B cell (primary cell): ENCODE results near the gene PTGS2. TPM values are rescaled to one million over a fixed set of nuclear protein-coding genes. Genes with fewer than 3 reads are reported as not detected.
"Not testable (repeated sequence)": the region's sequence is repeated elsewhere in the genome, so short reads cannot be mapped to it uniquely, and the experiment has no call there.

Experiments
- ATAC-seq: fragments of 200-7000 bp; cut with Tn5 transposase; one replicate; pipeline ENCODE4 v1.10.0; 2021; ENCODE audit warnings: low read depth, mild to moderate bottlenecking, moderate number of reproducible peaks, moderate library complexity
- CTCF ChIA-PET: fragments of 350-600 bp; sonication (Branson Sonifier 250); formaldehyde crosslinking; loops from one replicate; lab custom pipeline; 2021; ENCODE audit warnings: antibody characterized with exemption, inconsistent platforms; lab: Charles Lee
- POLR2A ChIA-PET: fragments of 350-600 bp; sonication (Branson Sonifier 250); formaldehyde crosslinking; loops from one replicate; lab custom pipeline; 2021; ENCODE audit warnings: antibody characterized with exemption; lab: Charles Lee
- DNase-seq: peaks from one replicate; pipeline ENCODE4 v3.0.0; 2013
- H2AFZ ChIP-seq: 2 replicates; pipeline ENCODE4 v1.6.1; 2012; ENCODE audit warnings: mild to moderate bottlenecking, low read depth, low read length; ENCODE audit not compliant: insufficient read depth, poor library complexity, severe bottlenecking
- H3K27ac ChIP-seq, 2 donors: 1 replicate in 1 of 2; 2 replicates in 1 of 2; pipeline ENCODE4 v1.5.1; 2012 to 2013; ENCODE audit warnings: low read length in 2 of 2, mild to moderate bottlenecking in 2 of 2, moderate library complexity in 1 of 2
- H3K27me3 ChIP-seq, 4 experiments: fragments of 200-600 bp in 1 of 4; sonication (generic) in 1 of 4; replicated peaks in 1 of 4; 1 replicate in 2 of 4; 2 replicates in 2 of 4; pipeline versions ENCODE4 v1.6.1 to v1.7.0; 2013 to 2016; ENCODE audit warnings: low read length in 3 of 4, mild to moderate bottlenecking in 2 of 4, mixed read lengths in 1 of 4, moderate library complexity in 1 of 4; ENCODE audit not compliant: insufficient read depth in 4 of 4, control insufficient read depth in 3 of 4; ENCODE audit errors: control extremely low read depth in 1 of 4
- H3K36me3 ChIP-seq, 2 experiments: replicated peaks in 1 of 2; 1 replicate in 1 of 2; 2 replicates in 1 of 2; pipeline versions ENCODE4 v1.6.1 to v1.7.1; 2013; ENCODE audit warnings: low read length in 1 of 2; ENCODE audit not compliant: insufficient read depth in 2 of 2, control insufficient read depth in 1 of 2; ENCODE audit errors: control extremely low read depth in 1 of 2, extremely low read depth in 1 of 2
- H3K4me1 ChIP-seq, 2 donors: fragments of 200-600 bp in 1 of 2; sonication (generic) in 1 of 2; 1 replicate in 1 of 2; 2 replicates in 1 of 2; pipeline versions ENCODE4 v1.5.1 to v1.6.1; 2013 to 2017; ENCODE audit warnings: low read length in 2 of 2; ENCODE audit not compliant: control insufficient read depth in 2 of 2, insufficient read depth in 2 of 2
- H3K4me2 ChIP-seq: replicated peaks from 2 replicates; pipeline ENCODE3; 2012; ENCODE audit warnings: mild to moderate bottlenecking, low read depth, low read length; ENCODE audit not compliant: poor library complexity, severe bottlenecking
- H3K4me3 ChIP-seq, 5 experiments: fragments of 200-600 bp in 1 of 5; sonication (generic) in 1 of 5; 1 replicate in 3 of 5; 2 replicates in 2 of 5; pipeline versions ENCODE4 v1.5.1 to v1.7.0; 2011 to 2016; ENCODE audit warnings: low read length in 4 of 5, mild to moderate bottlenecking in 4 of 5, low read depth in 2 of 5, control low read depth in 1 of 5, moderate library complexity in 1 of 5; ENCODE audit not compliant: insufficient read depth in 1 of 5; ENCODE audit errors: control extremely low read depth in 1 of 5, extremely low read depth in 1 of 5
- H3K79me2 ChIP-seq: fragments of 200-600 bp; sonication (generic); one replicate; pipeline ENCODE4 v1.6.0; 2016; ENCODE audit warnings: low read length; ENCODE audit not compliant: control insufficient read depth, insufficient read depth
- H3K9ac ChIP-seq: fragments of 200-600 bp; sonication (generic); 2 replicates; pipeline ENCODE4 v1.6.1; 2017; ENCODE audit warnings: mild to moderate bottlenecking, low read length, moderate library complexity
- H3K9me3 ChIP-seq, 3 donors: one replicate each; pipeline versions ENCODE4 v1.6.1 to v1.7.1; 2013; ENCODE audit warnings: low read length in 2 of 3; ENCODE audit not compliant: control insufficient read depth in 2 of 3, insufficient read depth in 1 of 3; ENCODE audit errors: control extremely low read depth in 1 of 3
- H4K20me1 ChIP-seq: 2 replicates; pipeline ENCODE4 v1.6.0; 2012; ENCODE audit warnings: mild to moderate bottlenecking, low read length; ENCODE audit not compliant: insufficient read depth, control insufficient read depth, poor library complexity, severe bottlenecking
- H3K27ac Mint-ChIP-seq: one replicate; pipeline ENCODE4 v1.8.0; 2021; ENCODE audit warnings: mixed read lengths
- H3K27me3 Mint-ChIP-seq: one replicate; pipeline ENCODE4 v1.8.0; 2021; ENCODE audit warnings: mixed read lengths
- H3K4me1 Mint-ChIP-seq: one replicate; pipeline ENCODE4 v1.8.0; 2021; ENCODE audit warnings: mixed read lengths
- H3K4me3 Mint-ChIP-seq: one replicate; pipeline ENCODE4 v1.8.0; 2021; ENCODE audit warnings: mixed read lengths
- H3K9me3 Mint-ChIP-seq: one replicate; pipeline ENCODE4 v1.8.0; 2022; ENCODE audit warnings: mixed read lengths; ENCODE audit not compliant: insufficient read depth
- EZH2 ChIP-seq: IDR thresholded peaks from 2 replicates; pipeline ENCODE4 v1.6.1; 2012; ENCODE audit warnings: borderline replicate concordance, low read depth, mild to moderate bottlenecking, moderate library complexity, low read length; ENCODE audit not compliant: insufficient read depth, poor library complexity, severe bottlenecking
- WGBS: methylation state at CpG from one replicate; pipeline ENCODE4 v1.1.5; 2013; ENCODE audit warnings: missing lambda C conversion rate; ENCODE audit not compliant: insufficient coverage; 5-methylcytosine and 5-hydroxymethylcytosine counted together
- intact Hi-C: fragments of 100-400 bp; cut with micrococcal nuclease; formaldehyde crosslinking; loops from one replicate; pipeline ENCODE4 v1.10.0; 2022
- polyA plus RNA-seq: library from polyadenylated mRNA; depleted of rRNA; stranded (reverse); fragments of >200 nt; gene quantifications from 2 replicates; pipeline ENCODE4 v1.2.3, GENCODE V29; 2012
- total RNA-seq, 2 donors: library from RNA; stranded (reverse); fragments of 120-200 nt in 1 of 2; gene quantifications; 1 replicate in 1 of 2; 2 replicates in 1 of 2; pipeline versions ENCODE4 v1.2.3 to v1.2.4, GENCODE V29; 2013 to 2022
- TF ChIP-seq, protein P1 (sequence below): fragments of 200-600 bp; IDR thresholded peaks from one replicate; pipeline ENCODE4 v1.8.0; 2022; ENCODE audit warnings: antibody characterized with exemption, mild to moderate bottlenecking

Gene PTGS2
- total and polyA plus RNA-seq, 2 donors (not counting 1 experiment from before 2014, with no cell fraction given), result 0.85 TPM; not detected in 1

DNA sequence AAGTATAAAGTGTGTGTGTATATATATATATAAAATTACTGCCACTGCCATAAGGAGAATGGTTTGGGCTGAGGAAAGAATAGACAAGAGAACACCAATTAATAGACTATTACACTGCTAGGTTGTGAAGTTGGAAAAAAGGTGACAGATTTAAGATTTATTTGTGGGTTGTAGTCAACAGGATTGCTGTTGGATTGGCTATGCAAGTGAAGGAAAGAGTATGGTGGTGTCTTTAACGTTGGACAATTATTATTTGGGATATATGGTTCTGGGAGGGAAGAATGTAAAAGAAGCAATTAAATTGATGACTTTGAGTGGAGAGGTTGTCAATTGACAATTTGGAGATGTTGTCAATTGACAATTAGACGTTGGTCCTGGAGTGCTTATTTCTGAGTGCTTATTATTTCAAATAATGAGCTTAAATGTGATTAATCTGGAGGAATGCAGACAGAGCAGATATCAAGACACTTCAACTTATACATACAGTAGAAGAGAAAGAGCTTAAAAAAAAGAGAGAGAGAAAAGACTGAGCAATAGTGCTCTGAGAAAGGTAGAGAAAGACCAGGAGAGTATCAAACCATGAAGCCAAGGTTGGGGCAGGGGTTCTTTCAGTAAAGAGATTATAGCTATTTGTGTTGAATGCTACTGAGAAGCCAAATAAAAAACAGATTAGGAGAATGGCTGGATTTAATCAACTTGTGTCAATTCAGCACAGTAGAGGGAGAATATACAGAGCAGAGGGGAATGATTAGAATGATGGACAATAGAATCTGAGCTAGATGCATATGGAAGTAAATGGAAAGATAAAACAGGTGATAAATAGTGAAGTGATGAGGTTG, 9.7 kb downstream of the PTGS2 start:
- H3K9me3 ChIP-seq, result no peaks in the 10 kb centered on the region
- Mint-ChIP-seq H3K9me3 (no peaks in the 10 kb centered on the region), H3K4me3 (no peak overlapping the region), H3K4me1 (no peaks in the 10 kb centered on the region), H3K27me3 (no peaks in the 10 kb centered on the region), H3K27ac (no peak overlapping the region)
- H3K4me1 ChIP-seq, result no peaks in the 10 kb centered on the region
- no peak overlapping the region for H3K9ac ChIP-seq
- intact Hi-C loops, result no loop called here
- H3K27ac ChIP-seq, result no peak overlapping the region
- DNase-seq (no peak), ATAC-seq (no peak)
- no peaks in the 10 kb centered on the region for H3K36me3 ChIP-seq
- WGBS, result 53% methylated on average over 1 of the region's 2 CpGs
- H2AFZ ChIP-seq, result no peak overlapping the region
- POLR2A ChIA-PET, result no interaction called here
- CTCF ChIA-PET, result no interaction called here
- no peaks in the 10 kb centered on the region for H3K79me2 ChIP-seq
- H3K27me3 ChIP-seq, result no peaks in the 10 kb centered on the region
- no peaks in the 10 kb centered on the region for H4K20me1 ChIP-seq
- H3K4me3 ChIP-seq, result no peak overlapping the region
- no peak for TF ChIP-seq EZH2
- TF ChIP-seq, protein P1, sequence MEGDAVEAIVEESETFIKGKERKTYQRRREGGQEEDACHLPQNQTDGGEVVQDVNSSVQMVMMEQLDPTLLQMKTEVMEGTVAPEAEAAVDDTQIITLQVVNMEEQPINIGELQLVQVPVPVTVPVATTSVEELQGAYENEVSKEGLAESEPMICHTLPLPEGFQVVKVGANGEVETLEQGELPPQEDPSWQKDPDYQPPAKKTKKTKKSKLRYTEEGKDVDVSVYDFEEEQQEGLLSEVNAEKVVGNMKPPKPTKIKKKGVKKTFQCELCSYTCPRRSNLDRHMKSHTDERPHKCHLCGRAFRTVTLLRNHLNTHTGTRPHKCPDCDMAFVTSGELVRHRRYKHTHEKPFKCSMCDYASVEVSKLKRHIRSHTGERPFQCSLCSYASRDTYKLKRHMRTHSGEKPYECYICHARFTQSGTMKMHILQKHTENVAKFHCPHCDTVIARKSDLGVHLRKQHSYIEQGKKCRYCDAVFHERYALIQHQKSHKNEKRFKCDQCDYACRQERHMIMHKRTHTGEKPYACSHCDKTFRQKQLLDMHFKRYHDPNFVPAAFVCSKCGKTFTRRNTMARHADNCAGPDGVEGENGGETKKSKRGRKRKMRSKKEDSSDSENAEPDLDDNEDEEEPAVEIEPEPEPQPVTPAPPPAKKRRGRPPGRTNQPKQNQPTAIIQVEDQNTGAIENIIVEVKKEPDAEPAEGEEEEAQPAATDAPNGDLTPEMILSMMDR, result no peak
- H3K4me2 ChIP-seq, result no peak overlapping the region

DNA sequence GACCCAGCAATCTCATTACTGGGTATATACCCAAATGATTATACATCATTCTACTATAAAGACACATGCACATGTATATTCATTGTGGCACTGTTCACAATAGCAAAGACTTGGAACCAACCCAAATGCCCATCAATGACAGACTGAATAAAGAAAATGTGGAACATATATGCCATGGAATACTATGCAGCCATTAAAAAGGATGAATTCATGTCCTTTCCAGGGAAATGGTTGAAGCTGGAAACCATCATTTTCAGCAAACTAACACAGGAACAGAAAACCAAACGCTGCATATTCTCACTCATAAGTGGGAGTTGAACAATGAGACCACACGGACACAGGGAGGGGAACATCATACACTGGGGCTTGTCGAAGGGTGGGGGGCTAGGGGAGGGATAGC, 10.4 kb downstream of the PTGS2 start:
- H3K4me1 Mint-ChIP-seq, DNase-seq, H4K20me1 ChIP-seq, H3K4me3 ChIP-seq, H3K9ac ChIP-seq, H3K4me3 Mint-ChIP-seq, H3K27me3 ChIP-seq, intact Hi-C loops, H2AFZ ChIP-seq, H3K36me3 ChIP-seq, H3K27ac Mint-ChIP-seq, CTCF ChIA-PET, H3K27me3 Mint-ChIP-seq, H3K9me3 Mint-ChIP-seq, H3K79me2 ChIP-seq, ATAC-seq, H3K9me3 ChIP-seq, H3K27ac ChIP-seq, H3K4me1 ChIP-seq, POLR2A ChIA-PET, H3K4me2 ChIP-seq: not testable (repeated sequence)
- WGBS, result 86% methylated on average over 1 of the region's 3 CpGs

DNA sequence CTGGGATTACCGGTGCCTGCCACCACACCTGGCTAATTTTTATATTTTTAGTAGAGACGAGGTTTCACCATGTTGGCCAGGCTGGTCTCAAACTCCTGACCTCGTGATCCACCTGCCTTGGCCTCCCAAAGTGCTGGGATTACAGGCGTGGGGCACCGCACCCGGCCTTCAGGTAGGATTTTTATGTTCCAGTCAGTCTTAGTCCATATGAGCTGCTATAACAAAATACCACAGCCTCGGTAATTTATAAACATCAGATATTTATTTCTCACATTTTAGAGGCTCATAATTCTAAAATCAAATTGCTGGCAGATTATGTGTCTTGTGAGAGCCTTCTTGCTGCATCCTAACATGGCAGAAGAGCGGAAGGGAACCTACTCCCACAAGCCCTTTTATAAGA, 16.0 kb downstream of the PTGS2 start:
- H3K27me3 ChIP-seq, intact Hi-C loops, H3K36me3 ChIP-seq, H2AFZ ChIP-seq, H3K4me3 Mint-ChIP-seq, H3K4me3 ChIP-seq, DNase-seq, H3K9me3 ChIP-seq, ATAC-seq, H3K4me2 ChIP-seq, H3K9me3 Mint-ChIP-seq, H3K4me1 Mint-ChIP-seq, H3K27me3 Mint-ChIP-seq, H3K4me1 ChIP-seq, H3K9ac ChIP-seq, H3K79me2 ChIP-seq, CTCF ChIA-PET, H3K27ac ChIP-seq, H3K27ac Mint-ChIP-seq, H4K20me1 ChIP-seq, POLR2A ChIA-PET: not testable (repeated sequence)
- 82% methylated on average over 6 of the region's 8 CpGs for WGBS
